Measurements from ENCODE around the gene HDAC4. TPM values are rescaled to one million over a fixed set of nuclear protein-coding genes. Genes with fewer than 3 reads are reported as not detected.

The HDAC4 gene
- polyA plus RNA-seq, 2 of the 4 experiments (the other 2 are of a cell fraction): 8.6 to 10.4 TPM

GRCh38 chr2:239247401-239248245 lies 153.2 kb downstream of the HDAC4 start:
- no peak for ATAC-seq
- H3K9me3 ChIP-seq: no peaks in the 10 kb centered on the region
- CTCF ChIA-PET: no interaction called here
- no peak overlapping the region for H3K4me2 ChIP-seq
- no peaks in the 10 kb centered on the region for H3K4me1 ChIP-seq
- FAIRE-seq: no peak
- no peak for TF ChIP-seq MAX (IDR thresholded peaks at IDR 0.05)
- no peak for TF ChIP-seq JUNB (IDR thresholded peaks at IDR 0.05)
- no peak for TF ChIP-seq ZC3H11A (IDR thresholded peaks at IDR 0.05)
- TF ChIP-seq CHD2 (IDR thresholded peaks at IDR 0.05; ENCODE audit: low read length, partially characterized antibody): no peak
- no peak for TF ChIP-seq PBX3 (IDR thresholded peaks at IDR 0.05)
- no peak for TF ChIP-seq MYC (IDR thresholded peaks at IDR 0.05; ENCODE audit: borderline replicate concordance, low read length)
- 91% methylated on average over 31 of the region's 31 CpGs for WGBS (ENCODE audit: missing lambda C conversion rate)
- no peak overlapping the region for H3K4me3 ChIP-seq
- POLR2A ChIA-PET: no interaction called here
- no peak overlapping the region for H3K27ac ChIP-seq
- no peak for DNase-seq (ENCODE audit: low read depth in 1 of 2, low spot score in 1 of 2)

- CTCF ChIA-PET: no interaction called here
- Histone ChIP-seq H3K4me3 (no peak overlapping the region), H3K27ac (no peak overlapping the region), H3K4me2 (no peak overlapping the region), H3K9me3 (no peaks in the 10 kb centered on the region), H3K4me1 (no peaks in the 10 kb centered on the region)
- 92% methylated on average over 10 of the region's 11 CpGs for WGBS (ENCODE audit: missing lambda C conversion rate)
- FAIRE-seq (no peak), ATAC-seq (no peak), DNase-seq (ENCODE audit: low read depth in 1 of 2, low spot score in 1 of 2) (no peak)
- POLR2A ChIA-PET: no interaction called here
- TF ChIP-seq RAD21 (conservative IDR thresholded peaks at IDR 0.05 in 1 of 2, IDR thresholded peaks at IDR 0.05 in 1 of 2) (no peak), EHMT2 (IDR thresholded peaks at IDR 0.05; ENCODE audit: low read depth) (no peak), RNF2 (IDR thresholded peaks at IDR 0.05; ENCODE audit: borderline replicate concordance, low read depth) (no peak), MAZ (IDR thresholded peaks at IDR 0.05; ENCODE audit: borderline replicate concordance, low read depth, low read length) (no peak), ZFP36 (IDR thresholded peaks at IDR 0.05; ENCODE audit: borderline replicate concordance, partially characterized antibody) (no peak), PBX3 (IDR thresholded peaks at IDR 0.05) (no peak), FOSL2 (IDR thresholded peaks at IDR 0.05) (no peak), FOSL2 (CRISPR knock-in tag; IDR thresholded peaks at IDR 0.05) (no peak), ZC3H11A (IDR thresholded peaks at IDR 0.05) (no peak), HOXB5 (CRISPR knock-in tag; IDR thresholded peaks at IDR 0.05) (no peak), HMGXB4 (CRISPR knock-in tag; IDR thresholded peaks at IDR 0.05; ENCODE audit: borderline replicate concordance) (no peak), MAX (IDR thresholded peaks at IDR 0.05) (no peak)
Observed at GRCh38 chr2:239246723-239247122, 154.1 kb downstream of the HDAC4 start.

Data from A549 (cell line).